Stimulated activated CD8-positive, alpha-beta memory T cell treated with anti-CD3 and anti-CD28 coated beads, Interleukin-4, amount 100 ng/mL, for 1 hour (primary cell): ENCODE measurements around the gene GLYAT.

Source experiments
- DNase-seq, 2 donors: peaks; one replicate each; pipeline ENCODE4 v3.0.0-alpha.2; 2020; ENCODE audit warnings: low read depth in 2 of 2, low spot score in 1 of 2

The GLYAT gene

DNA sequence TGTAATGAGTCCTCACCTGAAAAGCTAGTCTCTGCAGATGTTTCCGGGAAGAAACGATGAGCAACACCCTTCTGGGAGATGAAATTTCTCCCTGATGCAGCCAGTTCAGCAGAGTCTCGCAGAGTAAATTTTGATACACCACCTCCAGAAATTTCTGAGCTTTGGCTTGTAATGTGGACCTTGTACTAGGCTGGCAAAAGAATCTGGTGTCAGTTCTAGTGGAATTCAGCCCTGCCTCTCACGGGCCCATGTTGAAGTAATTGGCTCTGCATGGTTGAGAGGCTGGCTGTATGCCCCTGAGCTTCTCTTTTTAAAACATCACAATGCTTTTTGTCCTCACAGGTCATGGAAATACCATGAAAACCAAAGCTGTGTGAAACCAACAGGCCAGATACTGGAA, at the start of gene GLYAT:
Gene GLYAT, minus strand, starts transcription at position 125 of the 400 bp plus-strand sequence. CDS start 7,447 bp downstream, outside the sequence.
- no peak for DNase-seq

GRCh38 chr11:58781345-58781744, 49.6 kb upstream of the GLYAT start:
- no peak for DNase-seq

GRCh38 chr11:58780578-58780977, 48.8 kb upstream of the GLYAT start:
- DNase-seq = no peak

- DNase-seq = no peak
Measured at GRCh38 chr11:58776891-58777710, 45.4 kb upstream of the GLYAT start.

- no peak for DNase-seq
Measured at GRCh38 chr11:58775066-58775708, 43.4 kb upstream of the GLYAT start.

GRCh38 chr11:58774164-58774593, 42.4 kb upstream of the GLYAT start:
- DNase-seq = no peak

DNA sequence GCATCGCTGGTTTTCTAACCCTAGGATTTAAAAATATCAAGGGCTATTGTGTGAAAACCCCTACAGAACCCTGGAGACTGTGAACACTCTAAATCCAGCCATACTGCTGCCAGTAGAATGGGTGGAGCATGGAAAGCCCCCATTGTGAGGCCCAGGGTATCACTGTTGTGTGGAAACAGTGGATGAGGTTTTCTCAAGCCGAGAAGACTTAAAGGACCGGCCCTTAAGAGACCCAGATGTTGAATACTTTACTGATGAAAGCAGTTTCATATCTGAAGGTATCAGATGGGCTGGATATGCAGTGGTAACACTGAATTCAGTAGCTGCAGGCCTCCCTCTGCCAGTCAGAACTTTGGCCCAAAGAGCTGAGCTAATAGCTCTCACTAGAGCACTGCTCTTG, 41.6 kb upstream of the GLYAT start:
- DNase-seq = no peak

GRCh38 chr11:58772329-58773285, 40.9 kb upstream of the GLYAT start:
- no peak for DNase-seq

DNA sequence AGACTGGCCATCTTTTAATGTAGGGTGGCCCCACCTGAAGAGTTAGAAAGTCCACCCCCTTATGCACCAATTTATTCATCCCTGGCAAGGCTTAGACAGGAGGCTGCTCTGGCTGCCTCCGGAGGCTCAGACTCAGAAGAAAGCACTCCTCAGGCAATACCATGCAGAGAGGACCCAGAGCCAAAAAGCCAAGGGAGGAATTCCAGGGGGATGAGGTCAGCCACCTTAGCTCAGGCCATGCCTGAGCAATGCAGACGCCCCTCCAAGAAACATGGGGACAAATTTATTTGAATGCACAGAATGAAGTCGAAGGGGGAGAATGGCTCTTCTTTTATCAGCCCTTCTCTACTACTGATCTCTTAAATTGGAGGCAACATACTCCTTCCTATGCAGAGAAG, 39.7 kb upstream of the GLYAT start:
- DNase-seq = no peak

DNA sequence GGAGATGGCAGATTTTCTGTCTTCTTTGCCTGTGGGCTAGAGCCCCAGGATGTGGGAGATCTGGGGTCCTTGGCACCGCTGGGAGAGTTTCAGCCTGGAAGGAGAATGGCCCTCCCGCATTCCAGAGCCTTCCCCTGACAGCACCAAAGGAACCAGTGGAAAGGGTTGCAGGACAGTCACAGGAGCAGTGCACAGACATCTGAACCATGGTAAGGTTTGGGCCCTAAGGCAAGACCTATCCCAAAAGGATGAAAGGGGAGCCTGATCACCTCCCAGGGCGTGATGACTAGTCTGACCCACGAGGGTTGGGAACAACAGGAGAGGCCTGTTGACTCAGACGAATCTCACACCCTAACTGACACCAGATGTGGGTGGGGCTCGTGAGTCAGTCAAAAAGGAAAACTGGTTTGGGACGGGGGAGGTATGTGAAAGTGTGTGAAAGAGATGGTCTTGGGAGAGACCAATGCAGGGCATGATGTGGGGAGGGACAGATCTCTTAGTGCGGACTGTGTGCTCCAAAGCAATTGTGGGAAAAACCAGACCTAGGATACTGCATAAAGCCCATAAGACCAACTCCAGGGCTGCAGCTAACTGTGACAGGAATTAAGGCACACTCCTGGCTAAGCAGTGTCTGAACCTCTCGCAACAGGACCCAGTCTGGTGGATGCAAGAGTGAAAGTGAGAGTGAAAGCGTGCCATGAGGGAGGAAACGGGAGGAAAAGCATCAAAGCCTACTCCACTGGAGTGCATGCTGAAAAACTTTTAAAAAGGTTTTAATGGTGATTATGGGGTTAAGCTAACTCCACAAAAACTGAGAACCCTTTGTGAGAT, 39.1 kb upstream of the GLYAT start:
- no peak for DNase-seq

- no peak for DNase-seq
Measured at GRCh38 chr11:58770166-58770565, 38.4 kb upstream of the GLYAT start.

GRCh38 chr11:58769308-58769707, 37.6 kb upstream of the GLYAT start:
- DNase-seq = no peak

GRCh38 chr11:58768137-58768536, 36.4 kb upstream of the GLYAT start:
- no peak for DNase-seq

- no peak for DNase-seq
Measured at GRCh38 chr11:58765078-58765477, 33.3 kb upstream of the GLYAT start.

GRCh38 chr11:58763120-58763490, 31.4 kb upstream of the GLYAT start:
- no peak for DNase-seq

DNA sequence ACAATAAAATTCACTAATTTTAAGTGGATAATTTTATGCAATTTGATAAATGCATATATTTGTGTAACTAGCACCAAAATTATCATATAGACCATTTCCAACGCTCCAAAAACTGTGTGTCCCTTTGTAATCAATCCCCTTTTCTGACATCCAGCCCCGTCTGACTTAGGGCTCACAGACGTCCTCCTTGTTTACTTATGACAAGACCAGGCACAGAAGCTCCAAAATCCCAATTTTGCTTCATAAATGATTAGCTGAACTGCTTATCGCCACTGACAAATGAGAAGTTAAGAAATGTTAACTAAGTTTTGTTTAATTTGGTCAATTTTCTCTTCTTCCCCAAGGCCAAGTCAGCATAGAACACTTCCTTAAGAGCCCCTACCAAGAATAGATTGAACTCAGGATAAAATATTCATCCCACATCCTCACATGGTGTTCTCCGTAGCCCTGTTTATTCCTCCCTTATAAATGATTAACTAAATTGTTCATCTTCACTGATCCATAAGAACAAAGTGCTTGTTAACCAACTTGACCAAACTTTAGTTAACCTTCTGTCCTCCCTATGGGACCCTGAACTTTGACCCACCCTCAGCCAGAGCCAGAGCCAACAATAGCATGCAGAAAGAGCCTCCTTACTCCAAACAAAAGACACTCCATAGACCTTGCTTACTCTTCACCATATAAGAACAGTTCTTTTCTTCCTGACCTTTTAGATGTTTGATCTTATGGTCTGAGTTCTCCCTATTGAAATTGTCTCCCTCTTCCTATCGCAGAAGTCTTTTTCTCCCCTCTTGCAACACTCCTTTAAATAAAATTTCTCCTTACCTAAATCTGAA, 30.8 kb upstream of the GLYAT start:
- DNase-seq = no peak

- DNase-seq = no peak
Measured at GRCh38 chr11:58757439-58757838, 25.7 kb upstream of the GLYAT start.

DNA sequence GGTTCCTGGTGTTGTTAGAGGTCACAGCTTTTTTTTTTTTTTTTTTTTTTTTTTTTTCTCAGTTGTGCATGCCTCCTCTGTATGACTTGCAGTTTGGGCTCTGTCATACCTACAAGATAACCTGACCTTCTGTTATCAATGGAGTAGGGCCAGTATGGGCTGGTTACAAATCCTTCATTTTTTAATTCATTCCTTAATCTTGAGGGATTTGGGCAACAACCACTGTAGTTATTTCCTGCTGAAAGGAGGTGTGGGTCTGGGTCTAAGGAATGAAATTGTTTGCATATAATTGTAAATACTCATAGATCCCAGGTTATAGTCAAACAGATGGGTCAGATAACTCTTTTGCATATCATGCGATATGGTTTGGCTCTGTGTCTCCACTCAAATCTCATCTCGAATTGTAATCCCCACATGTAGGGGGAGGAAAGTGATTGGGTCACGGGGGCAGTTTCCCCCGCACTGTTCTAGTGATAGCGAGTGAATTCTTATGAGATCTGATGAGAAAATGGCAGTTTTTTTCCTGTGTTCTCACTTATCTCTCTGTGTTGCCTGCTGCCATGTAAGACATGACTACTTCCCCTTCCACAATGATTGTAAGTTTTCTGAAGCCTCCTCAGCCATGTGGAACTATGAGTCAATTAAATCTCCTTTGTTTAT, 14.1 kb upstream of the GLYAT start:
- DNase-seq = no peak

- DNase-seq = no peak
Measured at GRCh38 chr11:58744988-58745704, 13.4 kb upstream of the GLYAT start.
